Right atrium auricular region (tissue), 2 donors: ENCODE data around the gene OTUD7B. TPM values are rescaled to one million over a fixed set of nuclear protein-coding genes. Genes with fewer than 3 reads are reported as not detected.

ENCODE experiments used
- DNase-seq: peaks from one replicate; pipeline ENCODE4 v3.0.0-alpha.2; 2019; ENCODE audit warnings: low spot score
- H3K27ac ChIP-seq, 2 donors: fragments of 200-600 bp; sonication (generic); 1 replicate in 1 of 2; 2 replicates in 1 of 2; pipeline ENCODE4 v1.5.1; 2016 to 2019
- H3K27me3 ChIP-seq, 2 donors: fragments of 200-600 bp; sonication (generic); one replicate each; pipeline versions ENCODE4 v1.5.1 to v1.6.0; 2017 to 2019
- H3K36me3 ChIP-seq: fragments of 200-600 bp; sonication (generic); one replicate; pipeline ENCODE4 v1.5.1; 2016
- H3K4me1 ChIP-seq, 2 donors: fragments of 200-600 bp; sonication (generic); one replicate each; pipeline versions ENCODE4 v1.5.1 to v1.6.0; 2017 to 2019
- H3K4me3 ChIP-seq, 2 donors: fragments of 200-600 bp; sonication (generic); 1 replicate in 1 of 2; 2 replicates in 1 of 2; pipeline ENCODE4 v1.5.1; 2017 to 2019; ENCODE audit warnings: mild to moderate bottlenecking in 1 of 2, moderate library complexity in 1 of 2
- H3K9me3 ChIP-seq, 2 donors: fragments of 200-600 bp; sonication (generic); one replicate each; pipeline ENCODE4 v1.5.1; 2019
- CTCF ChIP-seq, 2 donors: fragments of 200-600 bp; sonication (generic); IDR thresholded peaks; one replicate each; pipeline ENCODE4 v1.5.1; 2019; ENCODE audit warnings: antibody characterized with exemption in 2 of 2
- total RNA-seq, 2 donors: library from RNA; depleted of rRNA; stranded (reverse); fragments of >200 nt; gene quantifications; one replicate each; pipeline ENCODE4 v1.1.0, GENCODE V29; 2016

OTUD7B gene
- total RNA-seq, 2 donors from 2014 or later, result 12.1 to 20.0 TPM

GRCh38 chr1:150049926-150050325, 39.4 kb upstream of the OTUD7B start:
- no peak for DNase-seq
- TF ChIP-seq CTCF (IDR thresholded peaks at IDR 0.05), result no peak
- Histone ChIP-seq H3K4me1 (no peaks in the 10 kb centered on the region), H3K9me3 (no peaks in the 10 kb centered on the region), H3K4me3 (no peak overlapping the region), H3K27me3 (no peaks in the 10 kb centered on the region), H3K36me3 (no peaks in the 10 kb centered on the region), H3K27ac (no peak overlapping the region)

DNA sequence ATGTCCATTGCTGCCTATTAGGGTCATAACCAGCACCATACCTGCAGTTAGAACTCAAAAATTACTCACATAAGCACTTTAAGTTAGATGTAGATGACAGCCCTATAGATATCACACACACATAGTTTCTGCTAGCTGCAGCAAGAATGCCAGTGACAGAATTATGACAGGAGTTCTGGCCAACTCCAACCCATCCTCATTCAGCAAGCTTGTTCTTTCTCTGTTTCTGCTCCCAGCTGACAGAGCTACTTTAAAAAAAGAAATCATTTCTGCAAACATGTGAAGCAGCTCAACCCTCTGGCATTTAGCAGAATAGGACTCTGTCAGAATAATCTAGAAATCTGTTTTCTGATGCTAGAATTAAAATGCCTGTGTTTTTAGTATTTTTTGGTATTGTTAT, 23.8 kb upstream of the OTUD7B start:
- no peak for DNase-seq
- Histone ChIP-seq H3K27me3 (no peaks in the 10 kb centered on the region), H3K4me1 (no peaks in the 10 kb centered on the region), H3K27ac (no peak overlapping the region), H3K36me3 (no peaks in the 10 kb centered on the region), H3K9me3 (no peaks in the 10 kb centered on the region), H3K4me3 (no peak overlapping the region)
- no peak for TF ChIP-seq CTCF (IDR thresholded peaks at IDR 0.05)

- H3K27me3 ChIP-seq, result no peaks in the 10 kb centered on the region
- no peaks in the 10 kb centered on the region for H3K4me1 ChIP-seq
- no peaks in the 10 kb centered on the region for H3K9me3 ChIP-seq
- no peak for TF ChIP-seq CTCF (IDR thresholded peaks at IDR 0.05)
- H3K27ac ChIP-seq, result no peak overlapping the region
- DNase-seq, result no peak
- no peak overlapping the region for H3K4me3 ChIP-seq
- H3K36me3 ChIP-seq, result no peaks in the 10 kb centered on the region
These were observed 17.8 kb upstream of the OTUD7B start for GRCh38 chr1:150028322-150028721.

- H3K4me1 ChIP-seq, result no peaks in the 10 kb centered on the region
- H3K27me3 ChIP-seq, result no peaks in the 10 kb centered on the region
- no peak for TF ChIP-seq CTCF (IDR thresholded peaks at IDR 0.05)
These were observed 13.6 kb upstream of the OTUD7B start for GRCh38 chr1:150024156-150024555.

DNA sequence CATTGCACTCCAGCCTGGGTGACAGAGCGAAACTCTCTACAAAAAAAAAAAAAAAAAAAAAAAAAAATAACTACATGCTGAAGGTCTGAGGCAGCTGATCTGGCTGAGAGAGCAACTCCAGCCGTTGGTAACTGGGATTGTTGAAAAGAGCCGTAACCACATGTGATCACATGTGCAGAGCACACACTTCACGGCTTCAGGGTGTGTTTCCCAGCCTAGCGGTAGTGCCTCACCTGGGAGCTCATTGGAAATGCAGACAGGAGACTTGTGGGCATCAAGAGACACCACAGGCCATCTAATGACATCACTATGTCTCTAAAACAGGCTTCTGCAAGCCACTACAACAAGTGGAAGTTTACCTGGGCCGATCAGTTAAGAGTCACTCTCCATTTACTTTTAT, 11.8 kb upstream of the OTUD7B start:
- no peaks in the 10 kb centered on the region for H3K27me3 ChIP-seq

More at GRCh38 chr1:150024156-150024555, 13.6 kb upstream of the OTUD7B start:
- DNase-seq, result no peak
- Histone ChIP-seq H3K36me3 (no peaks in the 10 kb centered on the region), H3K4me3 (no peak overlapping the region), H3K27ac (no peak overlapping the region), H3K9me3 (no peaks in the 10 kb centered on the region)

More for the DNA sequence above, 11.8 kb upstream of the OTUD7B start:
- Histone ChIP-seq H3K4me1 (no peaks in the 10 kb centered on the region), H3K9me3 (no peaks in the 10 kb centered on the region), H3K4me3 (no peak overlapping the region), H3K36me3 (no peaks in the 10 kb centered on the region), H3K27ac (no peak overlapping the region)
- no peak for DNase-seq
- TF ChIP-seq CTCF (IDR thresholded peaks at IDR 0.05), result no peak
